Measurements from ENCODE around the gene HNRNPL. TPM values are rescaled to one million over a fixed set of nuclear protein-coding genes. Genes with fewer than 3 reads are reported as not detected.

Gene HNRNPL
- total RNA-seq, 1 experiment from 2014 or later = 443 TPM

- Histone ChIP-seq H3F3A (ENCODE audit: insufficient read depth, low read depth) (no peaks in the 10 kb centered on the region), H3K27me3 (ENCODE audit: insufficient read depth, low read depth) (no peaks in the 10 kb centered on the region), H3K79me2 (ENCODE audit: low read depth) (no peaks in the 10 kb centered on the region), H3K4me1 (replicated peaks; ENCODE audit: insufficient read depth) (no peaks in the 10 kb centered on the region), H2AFZ (no peak overlapping the region), H3K4me3 (no peak overlapping the region), H3K4me2 (no peak overlapping the region), H3K9me3 (ENCODE audit: insufficient read depth, low read depth) (no peaks in the 10 kb centered on the region), H3K27ac (no peak overlapping the region), H4K20me1 (ENCODE audit: insufficient read depth) (no peaks in the 10 kb centered on the region), H3K9me2 (ENCODE audit: insufficient read depth) (no peaks in the 10 kb centered on the region), H3K36me3 (ENCODE audit: low read depth) (no peaks in the 10 kb centered on the region)
- no peak for DNase-seq
- BruUV-seq (replicated peaks) = no TSS peak
- intact Hi-C loops (cut with micrococcal nuclease; ENCODE audit: unreplicated experiment) = no loop called here
- ChIA-PET POLR2A (ENCODE audit: unreplicated experiment) (no interaction called here), CTCF (no interaction called here)
- TF ChIP-seq CTCF (conservative IDR thresholded peaks at IDR 0.05) (no peak), EZH2 (IDR thresholded peaks at IDR 0.05; ENCODE audit: low read depth) (no peak)
Observed at GRCh38 chr19:38813323-38813722, 36.5 kb downstream of the HNRNPL start.

GRCh38 chr19:38812841-38813320 lies 36.9 kb downstream of the HNRNPL start, which contains the start of gene LGALS4:
LGALS4 (minus strand) TSS chr19:38812945; CDS start chr19:38812886, 59 bp downstream.
- H3K9me2 ChIP-seq (ENCODE audit: insufficient read depth) = no peaks in the 10 kb centered on the region
- intact Hi-C loops (cut with micrococcal nuclease; ENCODE audit: unreplicated experiment) = no loop called here
- TF ChIP-seq CTCF (conservative IDR thresholded peaks at IDR 0.05) (no peak), EZH2 (IDR thresholded peaks at IDR 0.05; ENCODE audit: low read depth) (no peak)

GRCh38 chr19:38812009-38812840 lies 37.6 kb downstream of the HNRNPL start:
- no peaks in the 10 kb centered on the region for H3K9me3 ChIP-seq (ENCODE audit: insufficient read depth, low read depth)
- no TSS peak for BruUV-seq (replicated peaks)
- H3K27me3 ChIP-seq (ENCODE audit: insufficient read depth, low read depth) = no peaks in the 10 kb centered on the region
- no peak overlapping the region for H3K4me2 ChIP-seq
- no peaks in the 10 kb centered on the region for H3K4me1 ChIP-seq (replicated peaks; ENCODE audit: insufficient read depth)
- ChIA-PET POLR2A (ENCODE audit: unreplicated experiment) (no interaction called here), CTCF (no interaction called here)
- no peaks in the 10 kb centered on the region for H3K9me2 ChIP-seq (ENCODE audit: insufficient read depth)
- no peaks in the 10 kb centered on the region for H4K20me1 ChIP-seq (ENCODE audit: insufficient read depth)
- no peaks in the 10 kb centered on the region for H3F3A ChIP-seq (ENCODE audit: insufficient read depth, low read depth)
- no peaks in the 10 kb centered on the region for H3K36me3 ChIP-seq (ENCODE audit: low read depth)
- DNase-seq = no peak
- no peak overlapping the region for H3K27ac ChIP-seq
- no peak for TF ChIP-seq CTCF (conservative IDR thresholded peaks at IDR 0.05)
- no peak for TF ChIP-seq EZH2 (IDR thresholded peaks at IDR 0.05; ENCODE audit: low read depth)
- H3K4me3 ChIP-seq = no peak overlapping the region
- intact Hi-C loops (cut with micrococcal nuclease; ENCODE audit: unreplicated experiment) = no loop called here
- no peak overlapping the region for H2AFZ ChIP-seq
- no peaks in the 10 kb centered on the region for H3K79me2 ChIP-seq (ENCODE audit: low read depth)

More at GRCh38 chr19:38812841-38813320, 36.9 kb downstream of the HNRNPL start, which contains the start of gene LGALS4:
- H3K27me3 ChIP-seq (ENCODE audit: insufficient read depth, low read depth) = no peaks in the 10 kb centered on the region
- no peak within 1 kb of the TSS for H3K27ac ChIP-seq
- no peak within 1 kb of the TSS for H3K4me2 ChIP-seq
- no TSS peak for BruUV-seq (replicated peaks)
- no peaks in the 10 kb centered on the region for H3K36me3 ChIP-seq (ENCODE audit: low read depth)
- POLR2A ChIA-PET (ENCODE audit: unreplicated experiment) = no interaction called here
- CTCF ChIA-PET = no interaction called here
- no peaks in the 10 kb centered on the region for H3F3A ChIP-seq (ENCODE audit: insufficient read depth, low read depth)
- no peak for DNase-seq
- no peaks in the 10 kb centered on the region for H3K4me1 ChIP-seq (replicated peaks; ENCODE audit: insufficient read depth)
- no peaks in the 10 kb centered on the region for H4K20me1 ChIP-seq (ENCODE audit: insufficient read depth)
- no peak within 1 kb of the TSS for H3K4me3 ChIP-seq
- H3K9me3 ChIP-seq (ENCODE audit: insufficient read depth, low read depth) = no peaks in the 10 kb centered on the region
- no peak within 1 kb of the TSS for H2AFZ ChIP-seq
- H3K79me2 ChIP-seq (ENCODE audit: low read depth) = no peaks in the 10 kb centered on the region

Measured in PC-9 (cell line).